ENCODE results near the gene PCGF3. TPM values are rescaled to one million over a fixed set of nuclear protein-coding genes. Genes with fewer than 3 reads are reported as not detected.
A peak's percentile ranks its signal among the peaks of the same experiment; 100 is the strongest.

The PCGF3 gene
- total RNA-seq, 4 donors from 2014 or later = 56.5 to 256 (median 97.2) TPM

- no peaks in the 10 kb centered on the region for H3K36me3 ChIP-seq
- 79% methylated on average over 26 of the region's 28 CpGs; no CpG with 5 or more reads in 1 of the 2 donors for WGBS, 2 donors (ENCODE audit: low coverage in 1 of 2)
- no peaks in the 10 kb centered on the region for H3K9me3 ChIP-seq
- DNase-seq = peak; percentile 70
- no peak overlapping the region for H3K4me3 ChIP-seq
- peak overlapping the region in 3 of 4 donors; percentile 11 to 67 (median 15) for H3K27ac ChIP-seq
- intact Hi-C loops (cut with DNase I; ENCODE audit: low total_unique reads) (no loop called here), in situ Hi-C loops (cut with MboI; ENCODE audit: low pct_ligation_motif_present in 1 of 4, low pct_unique_long_range_greater_than_20kb in 1 of 4, low sequenced_read_pairs in 3 of 4) (no loop called here)
- peaks cover 0 to 38% (median 31%) of the 10 kb centered on the region in 4 donors for H3K4me1 ChIP-seq
- TF ChIP-seq CTCF (IDR thresholded peaks at IDR 0.05) (peak in 2 of 5 experiments; percentile 11 to 32), POLR2AphosphoS5 (IDR thresholded peaks at IDR 0.05) (no peak), POLR2A (IDR thresholded peaks at IDR 0.05) (no peak)
- H3K27me3 ChIP-seq = no peaks in the 10 kb centered on the region
Observed at GRCh38 chr4:723751-724530, 18.3 kb downstream of the PCGF3 start.

- Histone ChIP-seq H3K27ac (peak overlapping the region in 2 of 4 donors; percentile 29 to 67), H3K27me3 (no peaks in the 10 kb centered on the region), H3K4me1 (peaks cover 0 to 37% (median 30%) of the 10 kb centered on the region in 4 donors), H3K4me3 (no peak overlapping the region), H3K9me3 (no peaks in the 10 kb centered on the region), H3K36me3 (peaks cover 0 to 1% (median 0%) of the 10 kb centered on the region in 4 donors)
- WGBS, 2 donors (ENCODE audit: low coverage in 1 of 2) = 91% methylated on average over 39 of the region's 41 CpGs; no CpG with 5 or more reads in 1 of the 2 donors
- intact Hi-C loops (cut with DNase I; ENCODE audit: low total_unique reads) = no loop called here
- no peak for DNase-seq
- in situ Hi-C loops (cut with MboI; ENCODE audit: low pct_ligation_motif_present in 1 of 4, low pct_unique_long_range_greater_than_20kb in 1 of 4, low sequenced_read_pairs in 3 of 4) = no loop called here
- TF ChIP-seq POLR2A (IDR thresholded peaks at IDR 0.05) (no peak), EP300 (IDR thresholded peaks at IDR 0.05; ENCODE audit: low read depth) (no peak), POLR2AphosphoS5 (IDR thresholded peaks at IDR 0.05) (no peak), CTCF (IDR thresholded peaks at IDR 0.05) (no peak)
Observed at GRCh38 chr4:725391-726234, 20.0 kb downstream of the PCGF3 start.

- peaks cover 0 to 31% (median 23%) of the 10 kb centered on the region in 4 donors for H3K4me1 ChIP-seq
- peaks cover 0 to 8% (median 0%) of the 10 kb centered on the region in 4 donors for H3K36me3 ChIP-seq
- no peaks in the 10 kb centered on the region for H3K27me3 ChIP-seq
- TF ChIP-seq POLR2AphosphoS5 (IDR thresholded peaks at IDR 0.05) = no peak
- TF ChIP-seq POLR2A (IDR thresholded peaks at IDR 0.05) = no peak
- no peak for TF ChIP-seq CTCF (IDR thresholded peaks at IDR 0.05)
- TF ChIP-seq EP300 (IDR thresholded peaks at IDR 0.05; ENCODE audit: low read depth) = no peak
- intact Hi-C loops (cut with DNase I; ENCODE audit: low total_unique reads) (no loop called here), in situ Hi-C loops (cut with MboI; ENCODE audit: low pct_ligation_motif_present in 1 of 4, low pct_unique_long_range_greater_than_20kb in 1 of 4, low sequenced_read_pairs in 3 of 4) (no loop called here)
- no peak overlapping the region for H3K4me3 ChIP-seq
- no peaks in the 10 kb centered on the region for H3K9me3 ChIP-seq
- DNase-seq = no peak
- 58 to 66% methylated on average over 3 to 16 of the region's 16 CpGs for WGBS, 2 donors (ENCODE audit: low coverage in 1 of 2)
- peak overlapping the region in 3 of 4 donors; percentile 9 to 29 (median 26) for H3K27ac ChIP-seq
Observed at GRCh38 chr4:726235-726787, 20.7 kb downstream of the PCGF3 start.

GRCh38 chr4:726838-727237 lies 21.2 kb downstream of the PCGF3 start:
- DNase-seq = no peak
- no peak overlapping the region for H3K27ac ChIP-seq
- in situ Hi-C loops (cut with MboI; ENCODE audit: low pct_ligation_motif_present in 1 of 4, low pct_unique_long_range_greater_than_20kb in 1 of 4, low sequenced_read_pairs in 3 of 4) = no loop called here
- 78 to 83% methylated on average over 3 to 16 of the region's 17 CpGs for WGBS, 2 donors (ENCODE audit: low coverage in 1 of 2)
- intact Hi-C loops (cut with DNase I; ENCODE audit: low total_unique reads) = no loop called here
- peaks cover 0 to 26% (median 19%) of the 10 kb centered on the region in 4 donors for H3K4me1 ChIP-seq
- peaks cover 0 to 8% (median 0%) of the 10 kb centered on the region in 4 donors for H3K36me3 ChIP-seq
- H3K4me3 ChIP-seq = no peak overlapping the region
- no peaks in the 10 kb centered on the region for H3K9me3 ChIP-seq
- no peaks in the 10 kb centered on the region for H3K27me3 ChIP-seq
- no peak for TF ChIP-seq CTCF (IDR thresholded peaks at IDR 0.05)

Measured in transverse colon (tissue), 4 donors.